HG03469 (cell line): ENCODE measurements around the gene ZNF839.
"Not testable (repeated sequence)": the region's sequence is repeated elsewhere in the genome, so short reads cannot be mapped to it uniquely, and the experiment has no call there.

Experiments
- ATAC-seq: cut with Tn5 transposase; IDR thresholded peaks from one replicate; pipeline ENCODE4 v1.9.1; 2021; ENCODE audit warnings: mild to moderate bottlenecking, moderate library complexity, moderate number of reproducible peaks; ENCODE audit not compliant: unreplicated experiment

ZNF839 gene

GRCh38 chr14:102319351-102320032 lies at the start of gene ZNF839:
Gene ZNF839, plus strand, starts transcription at chr14:102319746. Its CDS starts 20 bp downstream, at chr14:102319766.
- ATAC-seq = peak; percentile 40

GRCh38 chr14:102272392-102272791 lies 47.2 kb upstream of the ZNF839 start:
- no peak for ATAC-seq

- no peak for ATAC-seq
These were observed 43.7 kb upstream of the ZNF839 start for GRCh38 chr14:102275866-102276265.

- ATAC-seq = no peak
These were observed 41.5 kb upstream of the ZNF839 start for GRCh38 chr14:102277874-102278630.

- no peak for ATAC-seq
These were observed 41.0 kb upstream of the ZNF839 start for GRCh38 chr14:102278631-102278935.

DNA sequence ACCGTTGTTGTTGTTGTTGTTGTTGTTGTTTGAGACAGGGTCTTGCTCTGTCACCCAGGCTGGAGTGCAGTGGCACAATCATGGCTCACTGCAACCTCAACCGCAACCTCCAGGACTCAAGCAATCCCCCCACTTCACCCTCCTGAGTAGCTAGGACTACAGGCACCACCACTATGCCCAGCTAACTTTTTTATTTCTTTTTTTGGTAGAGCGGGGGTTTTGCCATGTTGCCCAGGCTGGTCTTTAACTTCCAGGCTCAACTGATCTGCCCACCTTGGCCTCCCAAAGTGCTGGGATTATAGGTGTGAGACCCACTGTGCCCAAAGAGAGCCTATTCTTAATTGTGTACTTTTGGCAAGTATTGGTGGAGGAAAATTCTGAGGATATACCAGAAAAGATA lies 40.3 kb upstream of the ZNF839 start:
- ATAC-seq = no peak

DNA sequence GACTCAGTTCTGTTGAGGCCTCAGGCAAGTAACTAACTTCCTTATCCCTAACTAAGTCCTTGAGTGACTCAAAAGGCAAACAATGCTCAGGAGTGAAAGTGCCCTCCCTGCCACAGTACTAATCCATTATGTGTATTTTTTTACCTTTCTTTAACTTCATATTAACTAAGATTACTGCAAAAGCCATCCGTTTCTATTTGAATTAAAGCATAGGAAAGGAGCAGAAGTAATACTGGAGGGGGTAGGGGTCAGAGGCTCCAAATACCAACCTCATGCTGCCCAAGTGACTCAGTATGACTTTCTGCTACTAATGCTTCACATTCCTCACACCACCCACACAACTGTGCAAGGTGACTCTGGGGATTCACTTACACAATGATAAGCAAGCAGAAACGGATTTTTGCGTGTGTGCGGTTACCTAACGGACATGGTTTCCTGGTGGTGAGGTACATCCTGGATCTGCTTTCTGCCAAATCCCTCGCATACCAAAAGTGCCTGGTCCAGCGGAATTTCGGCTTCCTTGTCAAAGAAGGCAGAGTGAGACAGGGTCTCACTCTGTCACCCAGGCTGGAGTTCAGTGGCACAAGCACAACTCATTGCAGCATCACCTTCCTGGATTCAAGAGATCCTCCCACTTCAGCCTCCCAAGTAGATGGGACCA lies 39.7 kb upstream of the ZNF839 start:
- no peak for ATAC-seq

- ATAC-seq = no peak
These were observed 39.1 kb upstream of the ZNF839 start for GRCh38 chr14:102280376-102280962.

DNA sequence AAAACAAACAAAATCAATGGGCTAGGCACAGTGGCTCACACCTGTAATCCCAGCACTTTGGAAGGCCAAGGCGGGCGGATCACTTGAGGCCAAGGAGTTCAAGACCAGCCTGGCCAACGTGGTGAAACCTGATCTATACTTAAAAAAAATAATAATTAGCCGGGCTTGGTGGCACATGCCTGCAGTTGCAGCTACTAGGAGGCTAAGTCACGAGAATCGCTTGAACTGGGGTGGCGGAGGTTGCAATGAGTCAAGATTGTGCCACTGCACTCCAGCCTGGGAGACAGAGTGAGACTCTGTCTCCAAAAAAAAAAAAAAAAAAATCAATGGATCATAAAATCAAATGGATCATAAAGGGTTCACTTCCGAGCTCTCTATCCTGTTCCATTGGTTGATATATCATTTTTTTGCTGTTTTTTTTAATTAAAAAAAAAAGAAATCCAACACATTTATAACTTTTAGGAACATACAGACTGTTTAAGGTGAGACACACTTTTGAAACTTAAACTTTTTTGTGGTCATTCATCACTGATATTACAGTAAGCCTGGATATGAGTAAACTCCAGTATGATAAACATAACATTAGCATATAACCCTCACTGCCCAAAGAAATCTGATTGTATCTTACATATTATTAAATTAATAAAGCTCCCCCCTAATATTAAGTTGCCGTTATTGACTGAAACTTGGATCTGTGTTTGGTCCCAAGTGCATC lies 36.6 kb upstream of the ZNF839 start:
- no peak for ATAC-seq

DNA sequence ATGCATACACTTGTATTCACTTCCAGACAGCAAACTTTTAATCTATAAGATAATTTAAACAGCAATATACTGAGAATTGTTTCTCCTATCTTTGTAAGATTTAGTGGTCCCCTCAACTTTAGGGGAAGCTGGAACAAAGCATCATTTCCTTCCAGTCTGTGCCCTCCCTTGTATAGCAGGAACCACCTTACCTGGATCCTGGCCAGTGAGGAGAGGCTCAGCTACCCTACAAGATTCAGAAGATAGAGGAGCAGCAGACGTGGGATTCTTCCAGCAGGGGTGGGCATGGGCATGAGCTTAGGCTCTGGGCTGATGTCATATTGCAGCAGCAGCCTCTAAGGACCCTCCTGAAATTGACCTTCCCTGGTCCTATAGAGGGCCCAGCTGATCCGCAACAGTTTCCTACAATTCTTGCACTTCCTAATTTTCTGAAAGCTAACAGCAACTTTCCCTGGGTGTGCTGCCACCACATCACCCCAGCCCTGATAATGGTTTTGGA lies 35.9 kb upstream of the ZNF839 start:
- ATAC-seq = no peak

- no peak for ATAC-seq
These were observed 34.4 kb upstream of the ZNF839 start for GRCh38 chr14:102285106-102285505.

DNA sequence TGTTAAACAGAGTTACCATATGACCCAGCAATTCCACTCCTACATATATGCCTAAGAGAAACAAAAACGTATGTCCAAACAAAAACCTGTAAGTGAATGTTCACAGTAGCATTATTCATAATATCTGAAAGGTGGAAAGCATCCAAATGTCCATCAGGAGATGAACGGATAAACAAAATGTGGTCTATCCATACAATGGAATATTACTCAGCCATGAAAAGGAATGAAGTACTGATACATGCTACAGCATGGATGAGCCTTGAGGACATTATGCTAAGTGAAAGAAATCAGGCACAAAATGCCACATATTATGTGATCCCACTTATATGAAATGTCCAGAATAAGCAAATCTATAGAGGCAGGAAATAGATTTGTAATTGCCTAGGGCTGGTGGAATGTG lies 31.4 kb upstream of the ZNF839 start:
- no peak for ATAC-seq

DNA sequence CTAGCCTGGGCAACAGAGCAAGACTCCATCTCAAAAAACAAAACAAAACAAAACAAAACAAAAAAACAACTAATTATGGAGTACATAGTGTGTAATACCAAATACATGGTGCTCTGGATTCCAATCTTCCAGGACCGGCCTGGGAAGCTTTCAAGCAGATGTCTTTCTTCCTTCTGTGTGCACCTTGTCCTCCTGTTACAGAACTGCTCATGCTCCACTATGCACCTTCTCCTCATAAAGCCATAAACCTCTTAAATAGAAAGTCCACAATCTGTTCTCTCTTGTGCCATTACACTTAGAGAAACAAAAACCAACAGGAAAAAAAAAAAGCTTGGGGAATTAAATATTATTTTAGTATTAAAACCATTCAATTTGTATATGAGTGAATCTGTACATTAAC lies 27.1 kb upstream of the ZNF839 start:
- ATAC-seq = no peak

GRCh38 chr14:102293781-102294180 lies 25.8 kb upstream of the ZNF839 start:
- ATAC-seq = no peak

- ATAC-seq = no peak
These were observed 24.3 kb upstream of the ZNF839 start for GRCh38 chr14:102295270-102295669.

DNA sequence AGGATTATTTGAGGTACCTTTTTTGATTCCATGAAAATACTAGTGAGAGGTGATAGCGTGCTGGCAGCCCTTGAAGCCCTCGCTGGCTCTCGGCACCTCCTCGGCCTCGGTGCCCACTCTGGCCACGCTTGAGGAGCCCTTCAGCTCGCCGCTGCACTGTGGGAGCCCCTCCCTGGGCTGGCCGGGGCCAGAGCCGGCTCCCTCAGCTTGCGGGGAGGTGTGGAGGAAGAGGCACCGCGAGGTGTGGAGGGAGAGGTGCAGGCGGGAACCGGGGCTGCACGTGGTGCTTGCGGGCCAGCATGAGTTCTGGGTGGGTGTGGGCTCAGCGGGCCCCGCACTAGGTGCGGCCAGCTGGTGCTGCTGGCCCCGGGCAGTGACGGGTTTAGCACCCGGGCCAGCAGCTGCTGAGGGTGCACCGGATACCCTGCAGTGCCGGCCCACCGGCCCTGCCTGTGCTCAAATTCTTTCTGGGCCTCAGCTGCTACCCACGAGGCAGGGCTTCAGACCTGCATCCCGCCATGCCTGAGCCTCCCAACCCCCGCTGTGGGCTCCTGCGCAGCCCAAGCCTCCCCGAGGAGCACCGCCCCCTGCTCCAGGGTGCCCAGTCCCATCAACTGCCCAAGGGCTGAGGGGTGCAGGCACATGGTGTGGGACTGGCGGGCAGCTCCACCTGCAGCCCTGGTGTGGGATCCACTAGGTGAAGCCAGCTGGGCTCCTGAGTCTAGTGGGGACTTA lies 21.9 kb upstream of the ZNF839 start:
- no peak for ATAC-seq

- not testable (repeated sequence) for ATAC-seq
These were observed 21.1 kb upstream of the ZNF839 start for GRCh38 chr14:102298303-102299070.

DNA sequence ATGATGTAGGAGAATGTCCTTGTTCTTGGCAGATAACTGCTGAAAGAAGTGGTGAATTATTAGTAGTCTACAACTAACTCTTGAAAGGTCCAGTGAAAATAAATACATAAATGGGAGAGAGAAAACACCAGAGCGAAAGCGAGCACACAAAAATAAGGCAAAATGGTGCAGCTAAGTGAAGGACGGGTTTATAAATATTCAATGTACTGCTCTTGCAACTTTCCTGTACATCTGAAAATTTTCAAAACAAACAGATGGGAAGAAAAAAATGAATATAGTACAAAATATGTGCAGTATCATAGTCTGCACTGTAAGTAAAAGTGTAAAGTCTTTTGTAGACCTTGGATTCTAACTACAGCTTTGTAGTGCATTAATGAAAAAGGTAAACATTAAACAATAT lies 15.9 kb upstream of the ZNF839 start:
- no peak for ATAC-seq
